Transverse colon (tissue), 4 donors: ENCODE results near the gene GPHN. TPM values are rescaled to one million over a fixed set of nuclear protein-coding genes. Genes with fewer than 3 reads are reported as not detected.

Source experiments
- DNase-seq: peaks from one replicate; pipeline ENCODE4 v3.0.0-alpha.2; 2019
- H3K27ac ChIP-seq, 4 donors: fragments of 200-600 bp; sonication (generic); 2 replicates each; pipeline ENCODE4 v1.5.1; 2016 to 2018; ENCODE audit warnings: inconsistent platforms in 4 of 4
- H3K27me3 ChIP-seq: fragments of 200-600 bp; sonication (generic); 2 replicates; pipeline ENCODE4 v1.5.1; 2017; ENCODE audit warnings: inconsistent platforms
- H3K36me3 ChIP-seq, 4 donors: fragments of 200-600 bp; sonication (generic); 2 replicates each; pipeline ENCODE4 v1.5.1; 2017 to 2019; ENCODE audit warnings: inconsistent platforms in 4 of 4
- H3K4me1 ChIP-seq, 4 donors: fragments of 200-600 bp; sonication (generic); 2 replicates each; pipeline ENCODE4 v1.5.1; 2017 to 2020; ENCODE audit warnings: inconsistent platforms in 4 of 4
- H3K4me3 ChIP-seq, 4 donors: fragments of 200-600 bp; sonication (generic); 1 replicate in 1 of 4; 2 replicates in 3 of 4; pipeline versions ENCODE4 v1.5.1 to v1.6.1; 2017 to 2019; ENCODE audit warnings: inconsistent platforms in 4 of 4
- H3K9me3 ChIP-seq, 2 donors: fragments of 200-600 bp; sonication (generic); 2 replicates each; pipeline ENCODE4 v1.5.1; 2017 to 2019; ENCODE audit warnings: inconsistent platforms in 2 of 2
- EP300 ChIP-seq: sonication (generic); formaldehyde crosslinking; IDR thresholded peaks from one replicate; pipeline ENCODE4 v1.6.1; 2017; ENCODE audit warnings: antibody characterized with exemption, low read depth
- POLR2A ChIP-seq: fragments of 450-650 bp; IDR thresholded peaks from one replicate; pipeline ENCODE4 v1.6.1; 2016; ENCODE audit warnings: antibody characterized with exemption, mild to moderate bottlenecking, moderate library complexity
- POLR2AphosphoS5 ChIP-seq, 3 donors: sonication (generic); formaldehyde crosslinking; IDR thresholded peaks; one replicate each; pipeline ENCODE4 v1.6.1; 2016; ENCODE audit warnings: antibody characterized with exemption in 3 of 3
- WGBS, 2 donors: methylation state at CpG; one replicate each; pipeline ENCODE4 v1.1.5; 2018; ENCODE audit warnings: low coverage in 1 of 2; 5-methylcytosine and 5-hydroxymethylcytosine counted together
- in situ Hi-C, 4 donors: fragments of 200-750 bp; cut with MboI; loops; one replicate each; pipeline versions ENCODE4 v1.15.0 to v1.15.1; 2017; ENCODE audit warnings: low sequenced_read_pairs in 3 of 4, low pct_ligation_motif_present in 1 of 4, low pct_unique_long_range_greater_than_20kb in 1 of 4
- intact Hi-C: fragments of 100-400 bp; cut with DNase I; formaldehyde crosslinking; loops from one replicate; pipeline ENCODE4 v1.15.1; 2023; ENCODE audit warnings: low total_unique reads
- total RNA-seq, 4 donors: library from RNA; depleted of rRNA; stranded (reverse); fragments of >200 nt; gene quantifications; one replicate each; pipeline ENCODE4 v1.1.0, GENCODE V29; 2016
- TF ChIP-seq, protein P1 (sequence below), 5 experiments: fragments of 200-600 bp in 3 of 5; fragments of 450-650 bp in 2 of 5; sonication (generic) in 3 of 5; IDR thresholded peaks; 1 replicate in 2 of 5; 2 replicates in 3 of 5; pipeline ENCODE4 v1.5.1; 2016 to 2017; ENCODE audit warnings: antibody characterized with exemption in 5 of 5, inconsistent platforms in 3 of 5, mild to moderate bottlenecking in 2 of 5, moderate library complexity in 1 of 5

GPHN gene
- total RNA-seq, 4 donors from 2014 or later = 8.6 to 59.7 (median 23.6) TPM

DNA sequence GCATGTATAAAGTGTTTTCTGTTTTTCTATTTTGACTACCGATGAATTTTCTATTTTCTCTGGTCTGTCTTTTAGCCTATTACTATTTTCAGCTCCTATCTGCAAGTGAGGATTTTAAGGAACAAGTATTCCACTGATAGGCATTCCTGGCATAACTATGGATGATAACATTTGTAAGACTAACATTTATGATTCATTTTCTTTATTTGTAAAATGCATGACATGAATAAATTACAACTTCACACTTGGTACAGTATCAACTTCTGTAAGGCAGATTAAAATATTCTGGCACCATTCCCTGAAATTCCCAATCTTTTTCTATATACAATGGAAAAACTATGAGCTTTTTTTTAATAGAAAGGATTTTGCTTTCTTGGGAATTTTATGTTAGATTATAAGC is 560.3 kb downstream of the GPHN start:
- Histone ChIP-seq H3K9me3 (no peaks in the 10 kb centered on the region), H3K27me3 (no peaks in the 10 kb centered on the region), H3K4me3 (no peak overlapping the region), H3K36me3 (no peaks in the 10 kb centered on the region), H3K27ac (no peak overlapping the region), H3K4me1 (no peaks in the 10 kb centered on the region)
- WGBS, 2 donors = 80 to 86% methylated on average over 1 of the region's 1 CpG
- in situ Hi-C loops (no loop called here), intact Hi-C loops (no loop called here)
- DNase-seq = no peak
- TF ChIP-seq EP300 (no peak), POLR2AphosphoS5 (IDR thresholded peaks at IDR 0.05) (no peak), POLR2A (no peak)
- TF ChIP-seq, protein P1, sequence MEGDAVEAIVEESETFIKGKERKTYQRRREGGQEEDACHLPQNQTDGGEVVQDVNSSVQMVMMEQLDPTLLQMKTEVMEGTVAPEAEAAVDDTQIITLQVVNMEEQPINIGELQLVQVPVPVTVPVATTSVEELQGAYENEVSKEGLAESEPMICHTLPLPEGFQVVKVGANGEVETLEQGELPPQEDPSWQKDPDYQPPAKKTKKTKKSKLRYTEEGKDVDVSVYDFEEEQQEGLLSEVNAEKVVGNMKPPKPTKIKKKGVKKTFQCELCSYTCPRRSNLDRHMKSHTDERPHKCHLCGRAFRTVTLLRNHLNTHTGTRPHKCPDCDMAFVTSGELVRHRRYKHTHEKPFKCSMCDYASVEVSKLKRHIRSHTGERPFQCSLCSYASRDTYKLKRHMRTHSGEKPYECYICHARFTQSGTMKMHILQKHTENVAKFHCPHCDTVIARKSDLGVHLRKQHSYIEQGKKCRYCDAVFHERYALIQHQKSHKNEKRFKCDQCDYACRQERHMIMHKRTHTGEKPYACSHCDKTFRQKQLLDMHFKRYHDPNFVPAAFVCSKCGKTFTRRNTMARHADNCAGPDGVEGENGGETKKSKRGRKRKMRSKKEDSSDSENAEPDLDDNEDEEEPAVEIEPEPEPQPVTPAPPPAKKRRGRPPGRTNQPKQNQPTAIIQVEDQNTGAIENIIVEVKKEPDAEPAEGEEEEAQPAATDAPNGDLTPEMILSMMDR (IDR thresholded peaks at IDR 0.05) = no peak

- H3K9me3 ChIP-seq = no peaks in the 10 kb centered on the region
- in situ Hi-C loops (no loop called here), intact Hi-C loops (no loop called here)
- no peak for DNase-seq
- H3K36me3 ChIP-seq = no peaks in the 10 kb centered on the region
- 92 to 98% methylated on average over 3 of the region's 3 CpGs for WGBS, 2 donors
- no peaks in the 10 kb centered on the region for H3K27me3 ChIP-seq
- no peak overlapping the region for H3K4me3 ChIP-seq
- H3K4me1 ChIP-seq = no peaks in the 10 kb centered on the region
- TF ChIP-seq, protein P1 (IDR thresholded peaks at IDR 0.05) = no peak
- no peak for TF ChIP-seq POLR2AphosphoS5 (IDR thresholded peaks at IDR 0.05)
- no peak for TF ChIP-seq EP300
- no peak for TF ChIP-seq POLR2A
- no peak overlapping the region for H3K27ac ChIP-seq
Measured at GRCh38 chr14:67071506-67071905, 563.6 kb downstream of the GPHN start.

DNA sequence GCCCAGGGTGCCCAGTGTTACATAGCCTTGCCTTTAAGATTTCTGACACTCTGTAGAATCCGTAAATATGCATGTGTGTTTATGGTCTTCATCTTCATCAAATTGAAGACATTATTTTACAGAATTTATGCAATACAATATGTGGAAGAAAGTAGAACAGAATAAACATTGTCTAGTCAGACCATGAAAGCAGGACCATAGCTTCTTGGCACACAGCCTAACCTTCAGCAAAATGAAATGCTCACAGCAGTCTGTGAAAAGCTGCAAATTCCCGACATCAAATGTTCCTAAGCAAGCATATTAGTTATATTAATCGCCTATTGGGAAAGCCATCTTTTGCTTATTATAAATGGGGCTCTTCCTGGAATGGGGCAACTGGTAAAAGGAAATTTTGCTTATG is 570.0 kb downstream of the GPHN start:
- intact Hi-C loops = no loop called here
- H3K4me1 ChIP-seq = no peaks in the 10 kb centered on the region
- H3K9me3 ChIP-seq = peaks cover 7 to 9% of the 10 kb centered on the region in 2 donors
- TF ChIP-seq POLR2AphosphoS5 (IDR thresholded peaks at IDR 0.05) (no peak), POLR2A (no peak), EP300 (no peak)
- TF ChIP-seq, protein P1 (IDR thresholded peaks at IDR 0.05) = no peak
- H3K27ac ChIP-seq = no peak overlapping the region
- 75 to 79% methylated on average over 3 of the region's 3 CpGs for WGBS, 2 donors
- H3K4me3 ChIP-seq = no peak overlapping the region
- in situ Hi-C loops = no loop called here
- H3K36me3 ChIP-seq = no peaks in the 10 kb centered on the region
- H3K27me3 ChIP-seq = no peaks in the 10 kb centered on the region
- no peak for DNase-seq

DNA sequence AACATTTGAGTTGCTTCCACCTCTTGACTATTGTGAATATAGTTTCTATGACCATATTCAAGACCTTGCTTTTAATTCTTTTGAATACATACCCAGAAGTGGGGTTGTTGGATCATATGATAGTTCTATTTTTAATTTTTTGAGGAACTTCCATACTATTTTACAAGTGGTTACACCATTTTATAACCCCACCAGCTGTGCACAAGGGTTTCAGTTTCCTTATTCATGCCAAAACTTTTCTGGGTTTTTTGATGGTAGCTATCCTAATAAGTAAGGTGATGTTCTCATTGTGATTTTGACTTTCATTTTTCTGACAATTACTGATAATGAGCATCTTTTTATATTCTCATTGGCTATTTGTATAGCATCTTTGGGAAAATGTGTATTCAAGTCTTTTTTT is 571.9 kb downstream of the GPHN start:
- Histone ChIP-seq H3K27ac (no peak overlapping the region), H3K4me3 (no peak overlapping the region), H3K4me1 (no peaks in the 10 kb centered on the region), H3K36me3 (no peaks in the 10 kb centered on the region), H3K27me3 (no peaks in the 10 kb centered on the region), H3K9me3 (peaks cover 7 to 9% of the 10 kb centered on the region in 2 donors)
- DNase-seq = no peak
- intact Hi-C loops = no loop called here
- in situ Hi-C loops = no loop called here
- TF ChIP-seq POLR2AphosphoS5 (IDR thresholded peaks at IDR 0.05) (no peak), EP300 (no peak), POLR2A (no peak)
- TF ChIP-seq, protein P1 (IDR thresholded peaks at IDR 0.05) = no peak
